CD4-positive, alpha-beta T cell treated with Interleukin-6 at 100 ng/mL for 8 hours (primary cell): ENCODE results near the gene CALCB.

Source experiments
- DNase-seq: peaks from one replicate; pipeline ENCODE4 v3.0.0-alpha.2; 2020; ENCODE audit warnings: mixed read lengths, low spot score

CALCB gene

GRCh38 chr11:15074206-15075161, 1.1 kb downstream of the CALCB start:
- DNase-seq = peak; percentile 79

- no peak for DNase-seq
Observed at GRCh38 chr11:15075162-15075526, 1.8 kb downstream of the CALCB start.

DNA sequence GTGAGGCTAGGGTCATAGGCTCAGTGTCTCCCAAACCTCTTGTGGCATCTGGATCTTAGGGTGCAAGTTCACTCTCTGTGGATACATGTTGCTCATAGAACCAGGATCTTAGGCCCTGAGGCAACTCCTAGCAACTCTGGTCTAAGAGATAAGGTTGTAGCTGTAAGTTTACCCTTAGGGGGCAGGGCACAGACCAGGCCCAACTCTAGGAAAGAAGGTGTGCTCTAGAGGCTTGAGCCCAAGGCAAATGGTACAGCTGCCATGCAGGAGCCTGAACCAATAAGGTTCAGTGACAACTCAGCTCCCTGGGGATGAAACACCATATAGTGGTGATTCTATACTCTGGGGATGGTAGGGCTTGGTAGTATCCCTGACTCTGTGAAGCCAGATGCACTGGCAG, 17.8 kb downstream of the CALCB start:
- DNase-seq = no peak

GRCh38 chr11:15091625-15092024, 18.2 kb downstream of the CALCB start:
- DNase-seq = no peak

DNA sequence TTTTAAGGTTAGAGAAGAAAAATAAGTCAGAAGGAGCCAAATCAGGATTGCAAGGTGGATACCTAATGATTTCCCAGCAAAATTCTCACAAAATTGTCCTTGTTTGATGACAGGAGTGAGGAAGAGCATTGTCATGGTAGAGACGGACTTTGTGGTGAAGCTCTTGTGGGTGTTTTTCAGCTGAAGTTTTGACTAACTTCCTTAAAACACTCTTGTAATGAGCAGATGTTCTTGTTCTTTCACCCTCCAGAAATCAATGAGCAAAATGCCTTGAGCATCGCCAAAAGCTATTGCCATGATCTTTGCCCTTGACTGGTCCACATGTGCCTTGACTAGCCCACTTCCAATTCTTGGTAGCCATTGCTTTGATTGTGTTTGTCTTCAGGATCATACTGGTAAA, 20.0 kb downstream of the CALCB start:
- DNase-seq = no peak

DNA sequence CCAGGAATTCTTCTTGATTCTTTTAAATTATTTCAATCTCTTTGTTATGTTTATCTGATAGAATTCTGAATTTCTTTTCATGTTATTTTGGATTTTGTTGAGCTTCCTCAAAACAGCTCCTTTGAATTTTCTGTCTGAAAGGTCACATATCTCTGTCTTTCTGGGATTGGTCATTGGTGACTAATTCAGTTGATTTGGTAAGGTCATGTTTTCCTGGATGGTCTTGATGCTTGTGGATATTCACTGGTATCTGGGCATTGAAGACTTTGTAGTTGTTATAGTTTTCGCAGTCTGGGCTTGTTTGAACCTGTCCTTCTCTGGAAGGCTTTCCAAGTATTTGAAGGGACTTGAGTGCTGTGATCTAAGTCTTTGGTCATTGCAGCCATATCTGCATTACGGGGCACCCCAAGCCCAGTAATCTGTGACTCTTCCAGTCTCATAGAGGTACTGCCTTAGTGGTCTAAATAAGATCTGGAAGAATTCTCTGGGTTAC, 22.4 kb downstream of the CALCB start:
- no peak for DNase-seq

DNA sequence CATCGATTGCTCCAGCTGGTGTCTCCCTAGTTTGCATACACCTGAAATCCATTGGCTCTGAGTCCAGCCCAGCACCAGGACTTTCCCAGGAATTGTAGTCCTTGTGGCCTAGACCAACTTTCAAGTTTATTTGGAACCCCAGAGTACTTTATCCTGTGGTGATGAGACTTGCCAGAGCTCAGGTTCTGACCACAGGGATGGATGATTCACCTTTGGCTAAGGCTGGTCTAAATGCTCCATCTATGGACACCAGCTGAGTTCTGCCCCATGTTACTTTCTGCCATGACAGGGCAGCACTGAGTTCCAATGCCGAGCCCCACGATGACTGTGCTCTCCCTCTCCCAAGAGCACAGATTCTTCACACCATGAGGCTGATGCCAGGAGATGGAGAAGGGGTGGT, 24.0 kb downstream of the CALCB start:
- no peak for DNase-seq

DNA sequence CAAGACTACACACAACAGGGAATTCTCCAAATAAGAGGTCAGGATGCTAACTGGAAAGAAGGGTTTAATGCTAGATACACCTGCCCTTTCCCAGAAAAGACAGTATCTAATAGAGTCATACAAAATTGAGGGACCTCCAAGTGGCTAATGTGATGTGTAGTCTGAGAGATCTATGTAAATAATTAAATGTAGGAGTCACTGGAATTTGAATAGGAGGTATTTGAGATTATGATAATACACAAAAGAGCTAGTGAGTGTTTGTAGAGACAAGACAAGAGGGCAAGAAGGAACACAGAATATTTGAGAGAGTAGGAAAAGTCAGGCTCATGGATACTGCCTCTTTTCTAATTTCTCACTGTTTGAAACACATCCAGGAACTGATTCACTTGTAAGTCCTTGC, 25.9 kb downstream of the CALCB start:
- DNase-seq = no peak

DNA sequence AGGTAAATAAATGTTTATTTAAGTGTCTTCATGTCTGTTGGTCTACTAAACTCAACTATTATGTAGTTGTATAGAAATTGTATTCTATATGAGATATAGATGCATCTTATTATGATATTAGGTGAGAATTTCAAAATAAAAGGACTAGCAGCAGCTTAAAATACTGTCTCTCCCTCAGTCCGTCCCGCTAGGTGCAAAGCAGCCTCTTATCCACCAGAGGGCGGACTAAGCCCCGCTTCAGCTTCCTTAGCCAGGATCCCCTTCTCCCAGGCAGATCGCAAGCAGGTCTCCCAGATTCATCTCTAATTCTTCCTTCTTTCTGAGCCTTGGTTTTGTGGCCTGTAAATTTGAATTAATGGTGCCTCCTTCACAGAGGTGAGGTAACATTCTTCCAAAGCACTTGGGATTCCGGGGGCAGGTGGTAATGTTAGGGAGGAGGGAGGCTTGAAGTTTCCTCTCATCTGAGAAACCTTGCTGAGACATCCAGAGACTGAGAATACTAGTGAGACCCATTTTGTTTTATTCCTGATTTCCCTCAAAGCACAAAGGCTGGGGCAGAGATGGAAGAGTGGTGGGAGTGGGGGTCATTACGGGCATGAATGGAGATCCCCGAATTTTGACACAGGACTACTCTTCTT, 27.8 kb downstream of the CALCB start:
- peak; percentile 22 for DNase-seq

- DNase-seq = no peak
Observed at GRCh38 chr11:15104166-15104565, 30.8 kb downstream of the CALCB start.

GRCh38 chr11:15106201-15106965, 33.0 kb downstream of the CALCB start:
- no peak for DNase-seq

DNA sequence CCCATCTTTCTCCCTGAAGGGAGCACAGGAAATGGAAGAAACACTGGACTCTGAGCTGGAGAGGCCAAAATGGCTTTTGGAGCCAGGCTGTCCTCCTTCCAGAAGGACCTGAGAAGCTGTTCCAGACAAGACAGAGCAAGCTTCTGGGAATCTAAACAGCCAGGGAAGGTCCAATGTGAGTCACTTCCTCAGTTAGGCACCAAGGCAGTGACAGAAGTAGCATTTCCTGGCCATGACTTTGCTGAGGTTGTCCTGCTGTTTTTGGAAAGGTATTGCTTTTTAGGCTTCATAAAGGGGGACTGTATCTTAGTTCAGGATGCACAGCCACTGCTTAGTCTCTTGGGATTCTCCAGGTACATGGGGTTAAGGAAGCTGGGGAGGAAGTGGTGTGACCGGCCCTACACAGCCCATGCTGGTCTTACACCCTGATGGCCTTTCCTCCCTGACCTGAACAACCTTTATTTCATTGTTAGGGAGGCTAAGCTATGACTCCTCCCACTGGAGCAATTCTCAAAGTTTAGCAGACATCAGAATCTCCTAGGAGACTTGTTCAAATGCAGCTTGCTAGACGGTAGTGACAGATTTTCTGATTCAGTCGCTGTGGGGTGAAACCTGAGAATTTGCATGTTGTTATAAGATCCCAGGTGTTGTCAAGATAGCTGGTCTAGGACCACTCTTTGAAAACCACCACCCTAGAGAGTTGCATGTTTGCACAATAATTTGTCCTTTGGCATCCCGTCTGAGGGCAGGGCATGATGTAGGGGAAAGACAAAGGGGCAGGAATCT, 34.5 kb downstream of the CALCB start:
- no peak for DNase-seq

- no peak for DNase-seq
Observed at GRCh38 chr11:15108592-15109130, 35.3 kb downstream of the CALCB start.

DNA sequence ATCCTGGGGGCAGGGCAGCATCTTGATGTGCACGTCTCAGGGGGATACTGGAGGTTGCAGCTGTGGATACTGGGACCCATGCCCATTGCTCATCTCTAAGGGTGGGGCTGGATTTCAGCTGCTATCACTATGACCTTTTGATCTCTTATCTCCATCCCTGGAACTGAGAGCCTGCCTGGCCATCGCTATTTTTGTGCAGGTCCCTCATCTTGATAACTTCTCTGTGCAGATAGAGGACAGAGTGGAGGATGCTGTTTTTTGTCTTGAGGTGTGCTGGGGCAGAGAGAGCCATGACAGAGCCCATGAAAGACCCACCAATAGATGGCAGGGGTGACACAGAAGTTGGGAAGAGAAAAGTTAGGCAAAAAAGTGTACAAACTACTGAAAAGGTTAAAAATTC, 36.2 kb downstream of the CALCB start:
- no peak for DNase-seq

GRCh38 chr11:15111215-15111614, 37.8 kb downstream of the CALCB start:
- no peak for DNase-seq

- no peak for DNase-seq
Observed at GRCh38 chr11:15112131-15112541, 38.7 kb downstream of the CALCB start.

- no peak for DNase-seq
Observed at GRCh38 chr11:15113381-15113780, 40.0 kb downstream of the CALCB start.

DNA sequence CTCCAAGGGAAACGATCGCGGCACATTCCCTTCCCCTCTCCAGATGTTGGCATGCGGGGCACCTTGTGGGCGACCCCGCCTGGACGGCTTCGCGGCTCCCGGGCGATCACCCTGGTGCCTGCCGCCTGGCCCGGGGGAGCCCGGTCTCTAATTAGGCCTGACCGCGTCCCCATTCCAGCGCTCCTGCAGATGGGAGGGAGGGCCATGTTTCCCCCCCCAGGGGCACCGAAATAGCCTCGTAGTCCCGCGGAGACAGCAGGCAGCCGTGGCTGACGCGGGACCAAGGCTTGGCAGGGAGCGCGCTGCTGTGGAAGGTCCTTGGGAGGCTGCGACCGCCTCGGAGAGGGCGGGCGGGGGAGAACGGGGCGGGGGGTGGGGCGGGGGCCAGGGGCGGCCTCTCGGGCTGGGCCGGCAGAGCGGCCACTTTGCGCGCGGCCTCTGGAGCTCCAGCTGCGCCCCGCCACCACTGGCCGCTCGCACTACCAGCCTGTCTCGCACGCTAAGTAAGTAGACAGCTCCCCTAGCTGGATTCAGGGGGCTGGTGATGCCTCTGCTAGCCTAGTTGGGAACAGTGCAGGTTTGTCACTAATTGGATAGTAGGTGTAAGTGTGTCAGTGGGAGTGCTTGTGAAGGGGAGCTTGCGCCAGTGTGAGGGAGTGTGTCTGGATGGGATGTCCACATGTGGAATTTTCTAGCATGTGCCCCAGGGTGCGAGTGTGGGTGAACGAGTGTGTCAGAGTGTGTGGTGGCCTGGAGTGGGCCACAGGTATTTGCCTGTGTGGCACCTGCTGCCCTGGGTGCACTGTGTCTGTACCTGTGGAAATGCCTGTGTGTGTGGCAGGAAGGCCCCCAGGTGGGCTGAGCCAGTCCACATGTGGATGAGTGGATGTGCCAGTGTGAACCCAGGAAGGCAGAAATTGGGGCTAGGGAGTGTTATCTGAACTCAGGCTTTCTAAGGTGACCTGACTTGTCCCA, 41.4 kb downstream of the CALCB start, which contains the start of gene INSC:
INSC (plus strand) TSS at position 423 of the 975 bp plus-strand sequence. CDS start 34,252 bp downstream, outside the sequence.
- DNase-seq = no peak

DNA sequence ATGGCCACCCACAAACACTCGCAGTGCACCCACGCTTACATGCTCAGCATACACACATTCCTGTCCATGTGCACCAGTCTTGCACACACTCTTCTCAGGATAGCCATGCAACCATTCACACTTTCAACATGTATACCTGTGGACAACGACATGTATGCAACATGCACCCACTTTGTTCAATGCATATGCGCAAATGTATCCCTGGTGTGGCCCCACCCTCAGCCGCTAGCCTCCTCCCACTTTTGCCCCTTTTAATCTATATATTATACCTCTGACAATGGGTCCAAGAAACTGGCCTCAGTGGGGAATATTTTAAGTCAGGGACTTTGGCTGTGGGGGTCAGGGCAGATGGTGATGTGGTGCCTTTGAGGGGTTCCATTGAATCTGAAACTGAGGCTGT, 42.3 kb downstream of the CALCB start:
- no peak for DNase-seq

DNA sequence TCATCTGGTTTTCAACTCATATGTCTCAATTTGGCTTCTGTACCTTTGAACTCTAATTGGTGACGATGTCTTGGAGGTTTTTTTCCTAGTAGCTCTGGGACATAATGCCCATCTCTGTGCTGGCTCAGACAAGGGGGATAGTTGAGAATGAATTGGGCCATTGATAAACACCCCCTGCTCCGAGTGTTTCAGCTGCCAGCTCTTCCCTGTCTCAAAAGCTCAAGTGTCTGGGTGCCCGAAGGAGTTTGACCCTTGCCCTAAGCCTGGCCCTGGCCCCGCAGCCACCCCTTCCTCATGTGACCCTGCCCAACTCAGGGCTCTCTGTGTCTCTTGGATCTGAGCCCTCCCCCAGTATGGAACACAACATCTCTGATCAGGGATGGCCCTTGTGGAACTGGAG, 44.4 kb downstream of the CALCB start:
- no peak for DNase-seq
